H1 (cell line): Measurements from ENCODE around the gene MAPRE2. TPM values are rescaled to one million over a fixed set of nuclear protein-coding genes. Genes with fewer than 3 reads are reported as not detected.

Experiments
- CTCF ChIA-PET: fragments of 300-600 bp; sonication (Branson Sonifier 250); formaldehyde crosslinking; loops from one replicate; lab custom pipeline; 2021; ENCODE audit not compliant: partially characterized antibody; lab: Charles Lee
- POLR2A ChIA-PET: fragments of 300-600 bp; sonication (Branson Sonifier 250); formaldehyde crosslinking; loops from one replicate; lab custom pipeline; 2021; ENCODE audit warnings: inconsistent platforms; ENCODE audit not compliant: partially characterized antibody; lab: Charles Lee
- DNase-seq, 2 experiments: peaks; one replicate each; pipeline versions ENCODE4 v3.0.0 to v3.0.0-alpha.2; 2010 to 2022; ENCODE audit warnings: low spot score in 2 of 2, low read depth in 1 of 2, mixed read lengths in 1 of 2
- FAIRE-seq: peaks from 2 replicates; lab custom pipeline; 2011; peaks lifted over from hg19 to GRCh38; lab: Jason Lieb, UNC
- H2AFZ ChIP-seq: 2 replicates; pipeline ENCODE4 v1.8.1; 2012; ENCODE audit warnings: low read length, inconsistent platforms
- H2AK5ac ChIP-seq: 2 replicates; pipeline ENCODE4 v1.6.1; 2013; ENCODE audit warnings: low read depth, low read length
- H2BK120ac ChIP-seq: replicated peaks from 2 replicates; pipeline ENCODE3; 2013; ENCODE audit warnings: low read depth, low read length, inconsistent platforms
- H2BK12ac ChIP-seq: 2 replicates; pipeline ENCODE4 v1.6.1; 2013; ENCODE audit warnings: low read depth, low read length
- H2BK15ac ChIP-seq: 2 replicates; pipeline ENCODE4 v1.6.1; 2013; ENCODE audit warnings: low read length
- H2BK20ac ChIP-seq: 2 replicates; pipeline ENCODE4 v1.6.1; 2013; ENCODE audit warnings: low read length
- H2BK5ac ChIP-seq: 2 replicates; pipeline ENCODE4 v1.6.1; 2013; ENCODE audit warnings: low read depth, low read length
- H3K14ac ChIP-seq: 2 replicates; pipeline ENCODE4 v1.6.1; 2013; ENCODE audit warnings: inconsistent platforms; ENCODE audit not compliant: insufficient read length
- H3K18ac ChIP-seq: 2 replicates; pipeline ENCODE4 v1.6.1; 2013; ENCODE audit warnings: low read length; ENCODE audit errors: extremely low read depth
- H3K23ac ChIP-seq: 2 replicates; pipeline ENCODE4 v1.6.1; 2013; ENCODE audit warnings: inconsistent platforms; ENCODE audit not compliant: insufficient read length
- H3K23me2 ChIP-seq: 2 replicates; pipeline ENCODE4 v1.6.1; 2013; ENCODE audit warnings: low read depth, low read length
- H3K27ac ChIP-seq: 2 replicates; pipeline ENCODE4 v1.6.1; 2011; ENCODE audit warnings: low read depth, low read length, inconsistent platforms
- H3K27me3 ChIP-seq, 4 experiments: replicated peaks in 1 of 4; 1 replicate in 1 of 4; 2 replicates in 3 of 4; pipeline versions ENCODE4 v1.6.1 to v1.8.1; 2011 to 2013; ENCODE audit warnings: low read length in 3 of 4, mild to moderate bottlenecking in 3 of 4, inconsistent platforms in 2 of 4, mixed read lengths in 2 of 4, moderate library complexity in 1 of 4; ENCODE audit not compliant: control insufficient read depth in 3 of 4, insufficient read depth in 3 of 4; ENCODE audit errors: extremely low read depth in 1 of 4
- H3K36me3 ChIP-seq, 4 experiments: 2 replicates each; pipeline versions ENCODE4 v1.6.1 to v1.8.1; 2011 to 2013; ENCODE audit warnings: mild to moderate bottlenecking in 4 of 4, low read length in 3 of 4, moderate library complexity in 2 of 4, control low read depth in 1 of 4, inconsistent platforms in 1 of 4; ENCODE audit not compliant: insufficient read depth in 4 of 4, control insufficient read depth in 2 of 4
- H3K4ac ChIP-seq: replicated peaks from 2 replicates; pipeline ENCODE3; 2013; ENCODE audit warnings: low read length, low read depth, mixed read lengths, inconsistent platforms; ENCODE audit not compliant: insufficient read length
- H3K4me1 ChIP-seq, 4 experiments: replicated peaks in 1 of 4; 1 replicate in 1 of 4; 2 replicates in 3 of 4; pipeline versions ENCODE4 v1.6.1 to v1.8.1; 2011 to 2013; ENCODE audit warnings: low read length in 3 of 4, inconsistent platforms in 2 of 4, mixed read lengths in 1 of 4; ENCODE audit not compliant: insufficient read depth in 4 of 4, control insufficient read depth in 3 of 4
- H3K4me2 ChIP-seq, 2 experiments: 2 replicates each; pipeline versions ENCODE4 v1.6.1 to v1.8.1; 2011 to 2013; ENCODE audit warnings: low read depth in 2 of 2, low read length in 2 of 2, control low read depth in 1 of 2, inconsistent platforms in 1 of 2, mild to moderate bottlenecking in 1 of 2; ENCODE audit not compliant: insufficient read depth in 1 of 2
- H3K4me3 ChIP-seq, 4 experiments: fragments of 200-600, 300-600 bp in 1 of 4; sonication (generic), shearing (Covaris generic), sonication (Bioruptor Twin) in 1 of 4; 2 replicates each; pipeline versions ENCODE4 v1.5.1 to v1.8.1; 2011 to 2016; ENCODE audit warnings: low read length in 4 of 4, low read depth in 3 of 4, control low read depth in 2 of 4, inconsistent platforms in 2 of 4, mild to moderate bottlenecking in 2 of 4, mixed read lengths in 1 of 4, moderate library complexity in 1 of 4; ENCODE audit not compliant: insufficient read depth in 2 of 4; ENCODE audit errors: extremely low read depth in 1 of 4
- H3K56ac ChIP-seq: replicated peaks from 2 replicates; pipeline ENCODE3; 2013; ENCODE audit warnings: low read depth, mild to moderate bottlenecking, mixed read lengths, low read length, inconsistent platforms; ENCODE audit not compliant: insufficient read length
- H3K79me1 ChIP-seq: 2 replicates; pipeline ENCODE4 v1.6.1; 2013; ENCODE audit warnings: low read depth, low read length, control low read depth
- H3K79me2 ChIP-seq, 2 experiments: 2 replicates each; pipeline versions ENCODE4 v1.6.1 to v1.8.1; 2012 to 2013; ENCODE audit warnings: low read length in 2 of 2, mild to moderate bottlenecking in 2 of 2, inconsistent platforms in 1 of 2; ENCODE audit not compliant: insufficient read depth in 2 of 2, control insufficient read depth in 1 of 2
- H3K9ac ChIP-seq, 4 experiments: replicated peaks in 1 of 4; 1 replicate in 1 of 4; 2 replicates in 3 of 4; pipeline versions ENCODE4 v1.6.1 to v1.8.1; 2011 to 2013; ENCODE audit warnings: low read depth in 3 of 4, low read length in 3 of 4, control low read depth in 2 of 4, mild to moderate bottlenecking in 2 of 4, moderate library complexity in 2 of 4, inconsistent platforms in 1 of 4; ENCODE audit errors: extremely low read depth in 1 of 4
- H3K9me3 ChIP-seq, 2 experiments: 2 replicates each; pipeline versions ENCODE4 v1.6.1 to v1.8.1; 2012 to 2013; ENCODE audit warnings: mild to moderate bottlenecking in 2 of 2, moderate library complexity in 2 of 2, control low read depth in 1 of 2, inconsistent platforms in 1 of 2, low read depth in 1 of 2, low read length in 1 of 2, mixed read lengths in 1 of 2; ENCODE audit not compliant: insufficient read depth in 2 of 2
- H4K20me1 ChIP-seq, 2 experiments: replicated peaks in 1 of 2; 2 replicates each; pipeline versions ENCODE3 to v1.8.1; 2011 to 2013; ENCODE audit warnings: inconsistent platforms in 2 of 2, low read length in 2 of 2, mild to moderate bottlenecking in 1 of 2; ENCODE audit not compliant: insufficient read depth in 2 of 2, control insufficient read depth in 1 of 2
- H4K5ac ChIP-seq: 2 replicates; pipeline ENCODE4 v1.6.1; 2013; ENCODE audit warnings: low read length, low read depth, mixed read lengths, inconsistent platforms; ENCODE audit not compliant: insufficient read length
- H4K8ac ChIP-seq: 2 replicates; pipeline ENCODE4 v1.8.0; 2013; ENCODE audit warnings: mild to moderate bottlenecking, moderate library complexity, low read length, inconsistent platforms; ENCODE audit not compliant: insufficient read depth; ENCODE audit errors: extremely low read depth
- H4K91ac ChIP-seq: replicated peaks from 2 replicates; pipeline ENCODE3; 2013; ENCODE audit warnings: low read length, mixed read lengths, inconsistent platforms; ENCODE audit not compliant: insufficient read length
- BACH1 ChIP-seq: IDR thresholded peaks from 2 replicates; pipeline ENCODE4 v1.6.1; 2012; ENCODE audit warnings: low read length, improper control_type of control experiment
- CREB1 ChIP-seq: IDR thresholded peaks from 2 replicates; pipeline ENCODE4 v1.6.1; 2012; ENCODE audit warnings: inconsistent platforms
- EGR1 ChIP-seq: IDR thresholded peaks from 2 replicates; pipeline ENCODE4 v1.6.1; 2011; ENCODE audit warnings: low read depth, low read length, borderline replicate concordance
- EZH2 ChIP-seq: fragments of 200-600 bp; sonication (generic); IDR thresholded peaks from 2 replicates; pipeline ENCODE4 v1.7.1; 2012; ENCODE audit warnings: low read depth, mild to moderate bottlenecking, moderate library complexity, low read length, inconsistent platforms; ENCODE audit not compliant: severe bottlenecking
- FOSL1 ChIP-seq: IDR thresholded peaks from 2 replicates; pipeline ENCODE4 v1.6.1; 2011; ENCODE audit warnings: mild to moderate bottlenecking, low read depth, low read length, moderate library complexity; ENCODE audit not compliant: insufficient read depth
- GTF2F1 ChIP-seq: IDR thresholded peaks from 2 replicates; pipeline ENCODE4 v1.6.1; 2012; ENCODE audit warnings: low read depth, low read length, improper control_type of control experiment, borderline replicate concordance
- JUN ChIP-seq: IDR thresholded peaks from 2 replicates; pipeline ENCODE4 v1.6.1; 2011; ENCODE audit warnings: low read depth, mild to moderate bottlenecking, improper control_type of control experiment, low read length
- MAFK ChIP-seq: IDR thresholded peaks from 2 replicates; pipeline ENCODE4 v1.6.1; 2012; ENCODE audit warnings: low read depth, mild to moderate bottlenecking, improper control_type of control experiment, low read length
- SIN3A ChIP-seq, 2 experiments: IDR thresholded peaks in 1 of 2; conservative IDR thresholded peaks in 1 of 2; 2 replicates each; pipeline ENCODE4 v1.6.1; 2011 to 2012; ENCODE audit warnings: low read length in 2 of 2, improper control_type of control experiment in 1 of 2, low read depth in 1 of 2, mild to moderate bottlenecking in 1 of 2
- SIX5 ChIP-seq: IDR thresholded peaks from 2 replicates; pipeline ENCODE4 v1.6.1; 2011; ENCODE audit warnings: mild to moderate bottlenecking, low read depth, low read length
- SP2 ChIP-seq: IDR thresholded peaks from 2 replicates; pipeline ENCODE4 v1.6.1; 2012; ENCODE audit warnings: mild to moderate bottlenecking, low read length, inconsistent platforms
- SP4 ChIP-seq: IDR thresholded peaks from 2 replicates; pipeline ENCODE4 v1.6.1; 2012; ENCODE audit warnings: low read length, inconsistent platforms
- TAF1 ChIP-seq: IDR thresholded peaks from 2 replicates; pipeline ENCODE4 v1.6.1; 2011; ENCODE audit warnings: mild to moderate bottlenecking, low read depth, low read length
- TBP ChIP-seq: IDR thresholded peaks from 2 replicates; pipeline ENCODE4 v1.6.1; 2011; ENCODE audit warnings: low read depth, low read length, improper control_type of control experiment
- WGBS, 2 experiments: shearing (Covaris generic) in 1 of 2; methylation state at CpG; one replicate each; pipeline versions ENCODE4 v1.1.6 to v1.1.7; 2013 to 2015; ENCODE audit warnings: low lambda C conversion rate in 2 of 2, mixed read lengths in 2 of 2, inconsistent platforms in 1 of 2, low coverage in 1 of 2, missing lambda C conversion rate in 1 of 2; ENCODE audit not compliant: insufficient replicate concordance in 2 of 2, insufficient coverage in 1 of 2, insufficient read length in 1 of 2; ENCODE audit errors: extremely low coverage in 1 of 2, missing lambda C conversion rate in 1 of 2; 5-methylcytosine and 5-hydroxymethylcytosine counted together
- polyA plus RNA-seq, 7 experiments: library from polyadenylated mRNA; depleted of rRNA in 3 of 7; stranded (reverse) in 5 of 7; unstranded in 2 of 7; fragments of >200 nt in 5 of 7; fragments of 200-250 nt in 2 of 7; gene quantifications; 1 replicate in 5 of 7; 2 replicates in 1 of 7; 4 replicates in 1 of 7; pipeline versions ENCODE4 v1.2.1 to v1.2.3, GENCODE V29; 2011 to 2013; ENCODE audit warnings: missing spikeins in 2 of 7, mixed read lengths in 2 of 7
- total RNA-seq: library from RNA; stranded (reverse); fragmentation: NEBNext Ultra II Directional; extraction: Animal tissue kit (Norgen Biotek cat#: 25700); gene quantifications from 2 replicates; pipeline ENCODE4 v1.2.1, GENCODE V29; 2021
- TF ChIP-seq, protein P1 (sequence below): IDR thresholded peaks from 2 replicates; pipeline ENCODE4 v1.6.1; 2011; ENCODE audit warnings: low read length, improper control_type of control experiment

MAPRE2 gene
- total and polyA plus RNA-seq, 2 of the 8 experiments (the other 6 are each of a cell fraction or from before 2014, with no cell fraction given), result 32.6 to 33.1 TPM

DNA sequence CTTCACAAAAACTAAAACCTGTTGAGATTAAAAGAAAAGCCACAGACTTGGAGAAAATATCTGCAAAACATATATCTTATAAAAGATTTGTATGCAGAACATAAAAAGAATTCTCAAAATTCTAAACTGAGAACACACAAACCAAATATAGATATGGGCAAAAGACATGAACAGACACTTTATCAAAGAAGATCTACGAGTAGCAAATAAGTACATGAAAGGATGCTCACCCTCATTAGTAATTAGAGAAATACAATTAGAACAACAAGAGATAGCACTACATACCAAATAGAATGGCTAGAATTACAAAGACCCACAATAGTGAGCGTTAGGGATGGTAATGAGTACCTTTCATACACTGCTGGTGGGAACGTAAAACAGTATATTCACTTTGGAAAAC, 135.7 kb downstream of the MAPRE2 start:
- no peaks in the 10 kb centered on the region for H3K79me1 ChIP-seq
- H2BK120ac ChIP-seq, result no peak overlapping the region
- no peak overlapping the region for H2BK20ac ChIP-seq
- H3K79me2 ChIP-seq, result no peaks in the 10 kb centered on the region
- H3K4me2 ChIP-seq, result no peak overlapping the region
- H2AK5ac ChIP-seq, result no peak overlapping the region
- H3K4me3 ChIP-seq, result no peak overlapping the region
- H2AFZ ChIP-seq, result no peak overlapping the region
- 84% methylated on average over 3 of the region's 3 CpGs; no CpG with 5 or more reads in 1 of the 2 experiments for WGBS, 2 experiments
- no peaks in the 10 kb centered on the region for H3K27me3 ChIP-seq
- no peak for DNase-seq
- CTCF ChIA-PET, result no interaction called here
- H2BK12ac ChIP-seq, result no peak overlapping the region
- no peaks in the 10 kb centered on the region for H3K23me2 ChIP-seq
- no peak overlapping the region for H2BK5ac ChIP-seq
- no peak overlapping the region for H3K4ac ChIP-seq
- H4K8ac ChIP-seq, result no peak overlapping the region
- no peak overlapping the region for H3K9ac ChIP-seq
- H3K4me1 ChIP-seq, result peaks cover 0 to 6% (median 0%) of the 10 kb centered on the region in 4 experiments; a peak in 2 of 7 replicates
- POLR2A ChIA-PET, result no interaction called here
- H3K23ac ChIP-seq, result no peak overlapping the region
- H3K56ac ChIP-seq, result no peak overlapping the region
- H3K18ac ChIP-seq, result no peak overlapping the region
- no peak overlapping the region for H3K14ac ChIP-seq
- peaks cover 0 to 3% of the 10 kb centered on the region in 2 experiments; a peak in 2 of 4 replicates for H3K9me3 ChIP-seq
- FAIRE-seq, result no peak
- no peaks in the 10 kb centered on the region for H4K20me1 ChIP-seq
- no peak overlapping the region for H2BK15ac ChIP-seq
- H3K27ac ChIP-seq, result no peak overlapping the region
- no peak overlapping the region for H4K91ac ChIP-seq
- no peaks in the 10 kb centered on the region for H3K36me3 ChIP-seq
- no peak overlapping the region for H4K5ac ChIP-seq
- no peak for TF ChIP-seq JUN
- no peak for TF ChIP-seq EGR1
- no peak for TF ChIP-seq SIX5
- TF ChIP-seq SIN3A (conservative IDR thresholded peaks at IDR 0.05 in 1 of 2, IDR thresholded peaks at IDR 0.05 in 1 of 2; ENCODE audit: low read depth in 1 of 2, low read length in 2 of 2), result no peak
- no peak for TF ChIP-seq SP4
- TF ChIP-seq SP2, result no peak
- no peak for TF ChIP-seq TAF1
- no peak for TF ChIP-seq BACH1
- no peak for TF ChIP-seq EZH2
- TF ChIP-seq, protein P1, sequence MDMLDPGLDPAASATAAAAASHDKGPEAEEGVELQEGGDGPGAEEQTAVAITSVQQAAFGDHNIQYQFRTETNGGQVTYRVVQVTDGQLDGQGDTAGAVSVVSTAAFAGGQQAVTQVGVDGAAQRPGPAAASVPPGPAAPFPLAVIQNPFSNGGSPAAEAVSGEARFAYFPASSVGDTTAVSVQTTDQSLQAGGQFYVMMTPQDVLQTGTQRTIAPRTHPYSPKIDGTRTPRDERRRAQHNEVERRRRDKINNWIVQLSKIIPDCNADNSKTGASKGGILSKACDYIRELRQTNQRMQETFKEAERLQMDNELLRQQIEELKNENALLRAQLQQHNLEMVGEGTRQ, result no peak
- no peak for TF ChIP-seq GTF2F1
- no peak for TF ChIP-seq TBP
- TF ChIP-seq FOSL1, result no peak
- no peak for TF ChIP-seq MAFK
- TF ChIP-seq CREB1, result no peak
